Measurements from ENCODE around the gene AQP12B.
A peak's percentile ranks its signal among the peaks of the same experiment; 100 is the strongest.

The AQP12B gene

GRCh38 chr2:240646900-240647502 is 35.7 kb downstream of the AQP12B start:
- no peak for TF ChIP-seq POLR2A (IDR thresholded peaks at IDR 0.05; ENCODE audit: low read length)
- no peak for TF ChIP-seq GATA1 (IDR thresholded peaks at IDR 0.05; ENCODE audit: low read depth, low read length)
- DNase-seq, result no peak

GRCh38 chr2:240646176-240646899 is 36.3 kb downstream of the AQP12B start:
- TF ChIP-seq POLR2A (IDR thresholded peaks at IDR 0.05; ENCODE audit: low read length) (no peak), GATA1 (IDR thresholded peaks at IDR 0.05; ENCODE audit: low read depth, low read length) (no peak)
- DNase-seq, result no peak

- TF ChIP-seq POLR2A (IDR thresholded peaks at IDR 0.05; ENCODE audit: low read length) (no peak), GATA1 (IDR thresholded peaks at IDR 0.05; ENCODE audit: low read depth, low read length) (no peak)
- DNase-seq, result no peak
Measured at GRCh38 chr2:240645801-240646175, 36.9 kb downstream of the AQP12B start.

- no peak for DNase-seq
Measured at GRCh38 chr2:240645346-240645745, 37.3 kb downstream of the AQP12B start.

GRCh38 chr2:240644859-240645301 is 37.8 kb downstream of the AQP12B start:
- no peak for TF ChIP-seq POLR2A (IDR thresholded peaks at IDR 0.05; ENCODE audit: low read length)
- TF ChIP-seq GATA1 (IDR thresholded peaks at IDR 0.05; ENCODE audit: low read depth, low read length), result no peak
- DNase-seq, result no peak

More at GRCh38 chr2:240645346-240645745, 37.3 kb downstream of the AQP12B start:
- TF ChIP-seq GATA1 (IDR thresholded peaks at IDR 0.05; ENCODE audit: low read depth, low read length), result no peak
- TF ChIP-seq POLR2A (IDR thresholded peaks at IDR 0.05; ENCODE audit: low read length), result no peak

GRCh38 chr2:240644171-240644651 is 38.5 kb downstream of the AQP12B start:
- no peak for DNase-seq
- TF ChIP-seq POLR2A (IDR thresholded peaks at IDR 0.05; ENCODE audit: low read length), result no peak
- TF ChIP-seq GATA1 (IDR thresholded peaks at IDR 0.05; ENCODE audit: low read depth, low read length), result no peak

- TF ChIP-seq POLR2A (IDR thresholded peaks at IDR 0.05; ENCODE audit: low read length) (no peak), GATA1 (IDR thresholded peaks at IDR 0.05; ENCODE audit: low read depth, low read length) (no peak)
Measured at GRCh38 chr2:240643811-240644150, 38.9 kb downstream of the AQP12B start.

GRCh38 chr2:240643093-240643810 is 39.4 kb downstream of the AQP12B start:
- no peak for DNase-seq
- TF ChIP-seq GATA1 (IDR thresholded peaks at IDR 0.05; ENCODE audit: low read depth, low read length) (no peak), POLR2A (IDR thresholded peaks at IDR 0.05; ENCODE audit: low read length) (no peak)

More at GRCh38 chr2:240643811-240644150, 38.9 kb downstream of the AQP12B start:
- no peak for DNase-seq

GRCh38 chr2:240642806-240643092 is 39.9 kb downstream of the AQP12B start:
- DNase-seq, result no peak
- TF ChIP-seq GATA1 (IDR thresholded peaks at IDR 0.05; ENCODE audit: low read depth, low read length) (no peak), POLR2A (IDR thresholded peaks at IDR 0.05; ENCODE audit: low read length) (no peak)

GRCh38 chr2:240642061-240642805 is 40.5 kb downstream of the AQP12B start:
- TF ChIP-seq GATA1 (IDR thresholded peaks at IDR 0.05; ENCODE audit: low read depth, low read length) (no peak), POLR2A (IDR thresholded peaks at IDR 0.05; ENCODE audit: low read length) (no peak)
- DNase-seq, result no peak

GRCh38 chr2:240640939-240641338 is 41.7 kb downstream of the AQP12B start:
- peak in 1 of 2 experiments; percentile 32 for DNase-seq
- TF ChIP-seq POLR2A (IDR thresholded peaks at IDR 0.05; ENCODE audit: low read length) (no peak), GATA1 (IDR thresholded peaks at IDR 0.05; ENCODE audit: low read depth, low read length) (no peak)

- DNase-seq, result no peak
- TF ChIP-seq GATA1 (IDR thresholded peaks at IDR 0.05; ENCODE audit: low read depth, low read length), result no peak
- no peak for TF ChIP-seq POLR2A (IDR thresholded peaks at IDR 0.05; ENCODE audit: low read length)
Measured at GRCh38 chr2:240639566-240639965, 43.1 kb downstream of the AQP12B start.

GRCh38 chr2:240638512-240639160 is 44.0 kb downstream of the AQP12B start:
- TF ChIP-seq GATA1 (IDR thresholded peaks at IDR 0.05; ENCODE audit: low read depth, low read length), result no peak
- TF ChIP-seq POLR2A (IDR thresholded peaks at IDR 0.05; ENCODE audit: low read length), result no peak
- DNase-seq, result no peak
